GM18507 (cell line): Measurements from ENCODE around the gene OR2AT4.
"Not testable (repeated sequence)": the region's sequence is repeated elsewhere in the genome, so short reads cannot be mapped to it uniquely, and the experiment has no call there.

ENCODE experiments used
- DNase-seq: peaks from one replicate; pipeline ENCODE4 v3.0.0; 2011; ENCODE audit warnings: low read depth; ENCODE audit not compliant: insufficient read length; ENCODE audit errors: extremely low spot score
- FAIRE-seq: peaks from 2 replicates; lab custom pipeline; 2011; peaks lifted over from hg19 to GRCh38; lab: Jason Lieb, UNC

The OR2AT4 gene

GRCh38 chr11:75105967-75106681 is 9.4 kb upstream of the OR2AT4 start:
- FAIRE-seq = not testable (repeated sequence)

GRCh38 chr11:75105462-75105925 is 8.8 kb upstream of the OR2AT4 start:
- DNase-seq (no peak), FAIRE-seq (no peak)

More at GRCh38 chr11:75105967-75106681, 9.4 kb upstream of the OR2AT4 start:
- DNase-seq = not testable (repeated sequence)

- DNase-seq (no peak), FAIRE-seq (peak; percentile 5)
Measured at GRCh38 chr11:75103380-75104026, 6.8 kb upstream of the OR2AT4 start.

GRCh38 chr11:75101424-75102128 is 4.9 kb upstream of the OR2AT4 start:
- peak; percentile 5 for FAIRE-seq
- no peak for DNase-seq

GRCh38 chr11:75100314-75100713 is 3.6 kb upstream of the OR2AT4 start:
- peak; percentile 17 for DNase-seq
- FAIRE-seq = peak; percentile 89

GRCh38 chr11:75099635-75100034 is 3.0 kb upstream of the OR2AT4 start:
- FAIRE-seq (no peak), DNase-seq (no peak)

GRCh38 chr11:75098835-75099439 is 2.3 kb upstream of the OR2AT4 start:
- not testable (repeated sequence) for DNase-seq, FAIRE-seq

- DNase-seq, FAIRE-seq: not testable (repeated sequence)
Measured at GRCh38 chr11:75098181-75098580, 1.5 kb upstream of the OR2AT4 start.

GRCh38 chr11:75097173-75097557 is 489 bp upstream of the OR2AT4 start:
- FAIRE-seq = no peak
- no peak for DNase-seq

GRCh38 chr11:75094382-75094781 is 2.3 kb downstream of the OR2AT4 start:
- DNase-seq, FAIRE-seq: not testable (repeated sequence)

- DNase-seq (no peak), FAIRE-seq (no peak)
Measured at GRCh38 chr11:75090671-75091177, 6.0 kb downstream of the OR2AT4 start.

- FAIRE-seq (no peak), DNase-seq (no peak)
Measured at GRCh38 chr11:75087319-75088305, 9.1 kb downstream of the OR2AT4 start.

GRCh38 chr11:75084883-75085282 is 11.8 kb downstream of the OR2AT4 start:
- DNase-seq = no peak
- FAIRE-seq = no peak

GRCh38 chr11:75083217-75083605 is 13.5 kb downstream of the OR2AT4 start:
- DNase-seq = no peak
- FAIRE-seq = no peak

- DNase-seq (no peak), FAIRE-seq (no peak)
Measured at GRCh38 chr11:75082601-75083216, 14.0 kb downstream of the OR2AT4 start.

- no peak for DNase-seq
- peak; percentile 74 for FAIRE-seq
Measured at GRCh38 chr11:75079546-75079945, 17.1 kb downstream of the OR2AT4 start.

GRCh38 chr11:75078233-75078632 is 18.4 kb downstream of the OR2AT4 start:
- DNase-seq (no peak), FAIRE-seq (no peak)

GRCh38 chr11:75077316-75077715 is 19.4 kb downstream of the OR2AT4 start:
- DNase-seq (no peak), FAIRE-seq (no peak)
